ENCODE measurements around the gene KCNH5.

The KCNH5 gene

DNA sequence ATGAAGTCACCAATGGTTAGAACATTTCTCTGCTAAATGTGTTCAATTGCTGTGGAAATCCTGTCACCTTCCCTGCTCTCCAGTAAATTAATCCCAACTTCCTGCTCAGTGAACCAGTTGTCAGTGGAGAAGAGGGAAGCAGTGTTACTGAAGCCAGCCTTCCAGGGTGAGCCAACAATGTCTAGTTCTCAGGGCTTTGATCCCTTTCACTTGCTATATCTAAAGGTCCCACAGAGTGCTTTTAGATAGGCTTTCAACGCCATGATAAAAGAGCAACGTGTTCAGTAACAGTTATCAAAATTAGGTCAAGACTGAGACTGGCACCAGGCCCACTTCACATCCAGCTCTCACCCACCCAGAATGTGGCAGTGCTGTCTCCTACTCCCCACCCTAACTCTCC is 139.7 kb downstream of the KCNH5 start:
- no peaks in the 10 kb centered on the region for H3K9me3 ChIP-seq (ENCODE audit: insufficient read depth, low read length, severe bottlenecking)
- H3K27me3 ChIP-seq (ENCODE audit: insufficient read depth, low read length, poor library complexity): peaks cover 11% of the 10 kb centered on the region
- H3K79me2 ChIP-seq (ENCODE audit: insufficient read depth, low read length): no peaks in the 10 kb centered on the region
- no peak overlapping the region for H3K4me2 ChIP-seq (ENCODE audit: insufficient read depth, low read length)
- no peak for DNase-seq
- no peak overlapping the region for H3K4me3 ChIP-seq (ENCODE audit: low read depth in 1 of 2, low read length in 2 of 2)
- H3K4me1 ChIP-seq (ENCODE audit: insufficient read depth, low read length): no peaks in the 10 kb centered on the region
- H3K27ac ChIP-seq (ENCODE audit: low read length): no peak overlapping the region
- TF ChIP-seq EZH2 (IDR thresholded peaks at IDR 0.05; ENCODE audit: borderline replicate concordance, low read depth, low read length, severe bottlenecking): no peak
- TF ChIP-seq, protein P1, sequence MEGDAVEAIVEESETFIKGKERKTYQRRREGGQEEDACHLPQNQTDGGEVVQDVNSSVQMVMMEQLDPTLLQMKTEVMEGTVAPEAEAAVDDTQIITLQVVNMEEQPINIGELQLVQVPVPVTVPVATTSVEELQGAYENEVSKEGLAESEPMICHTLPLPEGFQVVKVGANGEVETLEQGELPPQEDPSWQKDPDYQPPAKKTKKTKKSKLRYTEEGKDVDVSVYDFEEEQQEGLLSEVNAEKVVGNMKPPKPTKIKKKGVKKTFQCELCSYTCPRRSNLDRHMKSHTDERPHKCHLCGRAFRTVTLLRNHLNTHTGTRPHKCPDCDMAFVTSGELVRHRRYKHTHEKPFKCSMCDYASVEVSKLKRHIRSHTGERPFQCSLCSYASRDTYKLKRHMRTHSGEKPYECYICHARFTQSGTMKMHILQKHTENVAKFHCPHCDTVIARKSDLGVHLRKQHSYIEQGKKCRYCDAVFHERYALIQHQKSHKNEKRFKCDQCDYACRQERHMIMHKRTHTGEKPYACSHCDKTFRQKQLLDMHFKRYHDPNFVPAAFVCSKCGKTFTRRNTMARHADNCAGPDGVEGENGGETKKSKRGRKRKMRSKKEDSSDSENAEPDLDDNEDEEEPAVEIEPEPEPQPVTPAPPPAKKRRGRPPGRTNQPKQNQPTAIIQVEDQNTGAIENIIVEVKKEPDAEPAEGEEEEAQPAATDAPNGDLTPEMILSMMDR (IDR thresholded peaks at IDR 0.05; ENCODE audit: borderline replicate concordance, extremely low read depth, low read length, poor library complexity, severe bottlenecking): no peak
- H4K20me1 ChIP-seq (ENCODE audit: insufficient read depth, low read length): no peaks in the 10 kb centered on the region
- no peak overlapping the region for H3K9ac ChIP-seq (ENCODE audit: low read depth, low read length)
- no peak overlapping the region for H2AFZ ChIP-seq (ENCODE audit: low read depth, low read length)
- no peak for ATAC-seq (ENCODE audit: insufficient read depth, low read depth)
- H3K36me3 ChIP-seq (ENCODE audit: insufficient read depth, low read length): no peaks in the 10 kb centered on the region

DNA sequence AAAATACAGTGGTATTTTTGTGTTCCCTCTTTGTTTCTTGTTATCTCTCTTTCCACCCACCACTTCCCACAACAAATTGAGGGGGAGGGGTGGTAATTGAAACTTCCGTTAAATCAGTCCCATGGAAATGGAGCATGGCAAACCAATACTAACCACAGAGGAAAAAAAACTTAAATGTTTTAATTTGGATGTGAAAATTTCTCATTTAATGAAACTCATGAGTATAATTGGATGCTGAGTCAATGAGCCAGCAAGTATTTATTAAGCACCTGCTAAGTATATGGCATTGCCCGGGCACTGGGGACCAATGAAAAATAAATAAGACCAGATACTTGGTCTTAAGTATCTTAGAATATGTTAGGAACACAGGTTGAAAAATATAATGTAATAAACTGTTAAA is 147.5 kb downstream of the KCNH5 start:
- DNase-seq: no peak

DNA sequence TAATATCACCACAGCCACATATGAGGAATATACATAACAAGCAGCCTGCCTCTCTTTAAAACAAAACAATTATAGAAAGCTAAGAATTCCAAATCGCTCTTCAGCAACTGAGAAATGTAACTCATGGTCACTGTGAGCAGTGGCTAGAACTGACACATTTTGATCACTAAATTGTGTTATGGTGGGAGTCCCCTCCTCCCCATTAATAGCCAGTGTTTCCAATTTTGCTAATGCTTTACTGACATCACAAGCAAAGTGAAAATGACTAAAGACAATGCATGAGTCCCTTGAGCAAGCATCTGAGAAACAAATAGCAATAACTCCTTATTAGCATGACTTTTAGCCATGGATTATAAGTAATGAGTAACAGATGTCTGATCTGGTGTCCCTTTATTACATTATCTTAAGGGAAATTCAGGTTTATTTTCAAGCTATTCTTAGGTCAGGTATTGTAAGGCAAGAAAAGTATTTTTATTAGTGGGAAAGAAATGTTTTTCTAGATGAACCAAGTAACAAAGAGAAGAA is 148.3 kb downstream of the KCNH5 start:
- no peaks in the 10 kb centered on the region for H3K4me1 ChIP-seq (ENCODE audit: insufficient read depth, low read length)
- no peak overlapping the region for H3K4me2 ChIP-seq (ENCODE audit: insufficient read depth, low read length)
- no peak for DNase-seq
- no peak for TF ChIP-seq EZH2 (IDR thresholded peaks at IDR 0.05; ENCODE audit: borderline replicate concordance, low read depth, low read length, severe bottlenecking)
- TF ChIP-seq, protein P1 (IDR thresholded peaks at IDR 0.05; ENCODE audit: borderline replicate concordance, extremely low read depth, low read length, poor library complexity, severe bottlenecking): no peak
- H3K4me3 ChIP-seq (ENCODE audit: low read depth in 1 of 2, low read length in 2 of 2): no peak overlapping the region
- H3K79me2 ChIP-seq (ENCODE audit: insufficient read depth, low read length): no peaks in the 10 kb centered on the region
- no peak overlapping the region for H2AFZ ChIP-seq (ENCODE audit: low read depth, low read length)
- no peaks in the 10 kb centered on the region for H3K9me3 ChIP-seq (ENCODE audit: insufficient read depth, low read length, severe bottlenecking)
- H3K9ac ChIP-seq (ENCODE audit: low read depth, low read length): no peak overlapping the region
- H4K20me1 ChIP-seq (ENCODE audit: insufficient read depth, low read length): no peaks in the 10 kb centered on the region
- H3K27ac ChIP-seq (ENCODE audit: low read length): no peak overlapping the region
- no peaks in the 10 kb centered on the region for H3K36me3 ChIP-seq (ENCODE audit: insufficient read depth, low read length)
- ATAC-seq (ENCODE audit: insufficient read depth, low read depth): no peak
- no peaks in the 10 kb centered on the region for H3K27me3 ChIP-seq (ENCODE audit: insufficient read depth, low read length, poor library complexity)

More for the DNA sequence above, 147.5 kb downstream of the KCNH5 start:
- ATAC-seq (ENCODE audit: insufficient read depth, low read depth): no peak
- Histone ChIP-seq H3K4me1 (ENCODE audit: insufficient read depth, low read length) (no peaks in the 10 kb centered on the region), H3K9ac (ENCODE audit: low read depth, low read length) (no peak overlapping the region), H3K9me3 (ENCODE audit: insufficient read depth, low read length, severe bottlenecking) (no peaks in the 10 kb centered on the region), H3K27ac (ENCODE audit: low read length) (no peak overlapping the region), H4K20me1 (ENCODE audit: insufficient read depth, low read length) (no peaks in the 10 kb centered on the region), H3K4me3 (ENCODE audit: low read depth in 1 of 2, low read length in 2 of 2) (no peak overlapping the region), H3K27me3 (ENCODE audit: insufficient read depth, low read length, poor library complexity) (no peaks in the 10 kb centered on the region), H3K79me2 (ENCODE audit: insufficient read depth, low read length) (no peaks in the 10 kb centered on the region), H3K4me2 (ENCODE audit: insufficient read depth, low read length) (no peak overlapping the region), H2AFZ (ENCODE audit: low read depth, low read length) (no peak overlapping the region), H3K36me3 (ENCODE audit: insufficient read depth, low read length) (no peaks in the 10 kb centered on the region)
- TF ChIP-seq, protein P1 (IDR thresholded peaks at IDR 0.05; ENCODE audit: borderline replicate concordance, extremely low read depth, low read length, poor library complexity, severe bottlenecking): no peak
- TF ChIP-seq EZH2 (IDR thresholded peaks at IDR 0.05; ENCODE audit: borderline replicate concordance, low read depth, low read length, severe bottlenecking): no peak

DNA sequence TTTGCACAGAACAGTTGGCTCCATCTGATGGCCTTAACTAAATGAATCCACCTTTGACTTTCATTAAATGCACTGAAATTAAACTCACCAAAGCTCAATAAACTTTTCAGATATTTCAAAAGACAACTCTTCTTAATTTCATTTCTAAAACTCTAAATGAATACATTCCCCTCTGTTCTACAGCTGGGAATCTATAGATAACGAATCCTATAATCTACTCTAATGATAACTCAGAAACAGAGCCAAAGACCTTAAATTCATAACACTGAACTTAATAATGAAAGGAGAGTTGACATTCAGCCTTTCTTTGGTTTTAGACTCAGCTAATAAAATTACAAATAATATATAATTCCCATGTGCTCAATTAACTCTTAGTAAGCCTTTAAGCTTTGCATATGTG is 150.5 kb downstream of the KCNH5 start:
- H2AFZ ChIP-seq (ENCODE audit: low read depth, low read length): no peak overlapping the region
- no peaks in the 10 kb centered on the region for H3K27me3 ChIP-seq (ENCODE audit: insufficient read depth, low read length, poor library complexity)
- H3K27ac ChIP-seq (ENCODE audit: low read length): no peak overlapping the region
- H3K9me3 ChIP-seq (ENCODE audit: insufficient read depth, low read length, severe bottlenecking): no peaks in the 10 kb centered on the region
- H4K20me1 ChIP-seq (ENCODE audit: insufficient read depth, low read length): no peaks in the 10 kb centered on the region
- H3K4me1 ChIP-seq (ENCODE audit: insufficient read depth, low read length): no peaks in the 10 kb centered on the region
- H3K4me2 ChIP-seq (ENCODE audit: insufficient read depth, low read length): no peak overlapping the region
- no peaks in the 10 kb centered on the region for H3K79me2 ChIP-seq (ENCODE audit: insufficient read depth, low read length)
- no peaks in the 10 kb centered on the region for H3K36me3 ChIP-seq (ENCODE audit: insufficient read depth, low read length)
- H3K4me3 ChIP-seq (ENCODE audit: low read depth in 1 of 2, low read length in 2 of 2): no peak overlapping the region
- ATAC-seq (ENCODE audit: insufficient read depth, low read depth): no peak
- DNase-seq: no peak
- no peak for TF ChIP-seq EZH2 (IDR thresholded peaks at IDR 0.05; ENCODE audit: borderline replicate concordance, low read depth, low read length, severe bottlenecking)
- TF ChIP-seq, protein P1 (IDR thresholded peaks at IDR 0.05; ENCODE audit: borderline replicate concordance, extremely low read depth, low read length, poor library complexity, severe bottlenecking): no peak
- H3K9ac ChIP-seq (ENCODE audit: low read depth, low read length): no peak overlapping the region
